Measurements from ENCODE around the gene AGPS.
A peak's percentile ranks its signal among the peaks of the same experiment; 100 is the strongest.
"Not testable (repeated sequence)": the region's sequence is repeated elsewhere in the genome, so short reads cannot be mapped to it uniquely, and the experiment has no call there.

The AGPS gene
- total RNA-seq: 62.5 to 191 (median 89.0) reads per million in 3 experiments

- DNase-seq: peak; percentile 72
These were observed at the start of gene AGPS for GRCh38 chr2:177392373-177393202. AGPS (plus strand) TSS chr2:177392773; CDS start chr2:177392790, 17 bp downstream.

GRCh38 chr2:177343773-177344172 lies 48.8 kb upstream of the AGPS start:
- no peak for DNase-seq

- no peak for DNase-seq
These were observed 48.3 kb upstream of the AGPS start for GRCh38 chr2:177344316-177344715.

GRCh38 chr2:177346192-177346591 lies 46.4 kb upstream of the AGPS start:
- DNase-seq: no peak

- no peak for DNase-seq
These were observed 45.0 kb upstream of the AGPS start for GRCh38 chr2:177347570-177347969.

GRCh38 chr2:177348118-177348654 lies 44.4 kb upstream of the AGPS start:
- no peak for DNase-seq

GRCh38 chr2:177348733-177349693 lies 43.6 kb upstream of the AGPS start:
- no peak for DNase-seq

GRCh38 chr2:177350624-177351023 lies 41.9 kb upstream of the AGPS start:
- not testable (repeated sequence) for DNase-seq

GRCh38 chr2:177351121-177351520 lies 41.5 kb upstream of the AGPS start:
- DNase-seq: not testable (repeated sequence)

- no peak for DNase-seq
These were observed 40.0 kb upstream of the AGPS start for GRCh38 chr2:177352441-177353186.

GRCh38 chr2:177353187-177353478 lies 39.4 kb upstream of the AGPS start:
- DNase-seq: no peak

GRCh38 chr2:177354541-177354940 lies 38.0 kb upstream of the AGPS start:
- not testable (repeated sequence) for DNase-seq

GRCh38 chr2:177355874-177356273 lies 36.7 kb upstream of the AGPS start:
- no peak for DNase-seq

- no peak for DNase-seq
These were observed 32.6 kb upstream of the AGPS start for GRCh38 chr2:177359836-177360595.

- DNase-seq: no peak
These were observed 30.1 kb upstream of the AGPS start for GRCh38 chr2:177362499-177362898.

- no peak for DNase-seq
These were observed 29.2 kb upstream of the AGPS start for GRCh38 chr2:177363332-177363731.

GRCh38 chr2:177365764-177366163 lies 26.8 kb upstream of the AGPS start:
- not testable (repeated sequence) for DNase-seq

GRCh38 chr2:177368023-177368422 lies 24.6 kb upstream of the AGPS start:
- not testable (repeated sequence) for DNase-seq

- no peak for DNase-seq
These were observed 13.2 kb upstream of the AGPS start for GRCh38 chr2:177379354-177379753.

- no peak for DNase-seq
These were observed 12.4 kb upstream of the AGPS start for GRCh38 chr2:177380181-177380580.

GRCh38 chr2:177383935-177384334 lies 8.6 kb upstream of the AGPS start:
- no peak for DNase-seq

GRCh38 chr2:177385151-177385550 lies 7.4 kb upstream of the AGPS start:
- no peak for DNase-seq
